Ramos (cell line): ENCODE data around the gene CEBPG.

Experiments used
- in situ Hi-C: fragments of 300-500 bp; cut with MboI; formaldehyde crosslinking; loops from one replicate; pipeline ENCODE4 v1.14.3; 2022; ENCODE audit warnings: low sequenced_read_pairs; ENCODE audit not compliant: unreplicated experiment

The CEBPG gene

DNA sequence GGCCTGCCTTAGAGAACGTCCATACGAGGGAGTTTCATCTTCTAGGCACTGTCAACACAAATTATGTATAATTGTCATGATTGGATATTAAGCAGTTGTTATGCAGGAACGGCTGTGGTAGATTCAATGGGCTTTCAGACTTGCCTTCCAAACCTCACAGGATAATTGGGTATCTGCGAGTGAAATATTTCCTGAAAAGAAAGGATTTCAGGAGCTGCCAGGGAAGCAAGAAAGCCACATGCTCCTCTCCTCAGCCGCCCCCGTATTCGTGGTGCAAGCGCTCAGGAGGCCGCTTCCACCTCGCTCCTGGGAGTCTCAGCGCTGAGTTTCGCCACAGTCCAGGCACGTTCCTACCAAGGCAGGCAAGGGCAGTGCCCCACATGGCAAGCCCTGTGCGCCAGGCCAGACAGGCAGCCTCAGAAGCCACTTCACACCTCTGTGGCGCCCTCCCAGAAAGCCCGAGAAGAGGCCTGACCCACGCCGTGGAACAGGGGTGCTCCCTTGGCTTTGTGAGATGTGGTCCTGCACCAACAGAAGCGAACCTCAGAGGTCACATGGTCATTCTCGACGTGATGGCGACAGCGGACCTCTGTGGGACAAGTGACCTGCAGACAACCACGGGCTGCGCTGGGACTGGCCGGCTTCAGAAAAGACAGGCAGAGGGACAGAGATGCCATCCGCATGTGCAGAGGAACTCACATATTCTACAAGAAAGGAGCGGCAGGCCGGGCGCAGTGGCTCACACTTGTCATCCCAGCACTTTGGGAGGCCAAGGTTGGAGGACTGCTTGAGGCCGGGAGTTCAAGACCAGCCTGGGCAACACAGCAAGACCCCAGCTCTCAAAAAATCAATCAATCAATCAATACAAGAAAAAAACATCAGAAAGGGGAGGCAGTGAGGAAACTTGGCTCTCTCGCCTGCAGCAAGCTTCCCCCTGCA is 41.4 kb downstream of the CEBPG start:
- in situ Hi-C loops = no loop called here

DNA sequence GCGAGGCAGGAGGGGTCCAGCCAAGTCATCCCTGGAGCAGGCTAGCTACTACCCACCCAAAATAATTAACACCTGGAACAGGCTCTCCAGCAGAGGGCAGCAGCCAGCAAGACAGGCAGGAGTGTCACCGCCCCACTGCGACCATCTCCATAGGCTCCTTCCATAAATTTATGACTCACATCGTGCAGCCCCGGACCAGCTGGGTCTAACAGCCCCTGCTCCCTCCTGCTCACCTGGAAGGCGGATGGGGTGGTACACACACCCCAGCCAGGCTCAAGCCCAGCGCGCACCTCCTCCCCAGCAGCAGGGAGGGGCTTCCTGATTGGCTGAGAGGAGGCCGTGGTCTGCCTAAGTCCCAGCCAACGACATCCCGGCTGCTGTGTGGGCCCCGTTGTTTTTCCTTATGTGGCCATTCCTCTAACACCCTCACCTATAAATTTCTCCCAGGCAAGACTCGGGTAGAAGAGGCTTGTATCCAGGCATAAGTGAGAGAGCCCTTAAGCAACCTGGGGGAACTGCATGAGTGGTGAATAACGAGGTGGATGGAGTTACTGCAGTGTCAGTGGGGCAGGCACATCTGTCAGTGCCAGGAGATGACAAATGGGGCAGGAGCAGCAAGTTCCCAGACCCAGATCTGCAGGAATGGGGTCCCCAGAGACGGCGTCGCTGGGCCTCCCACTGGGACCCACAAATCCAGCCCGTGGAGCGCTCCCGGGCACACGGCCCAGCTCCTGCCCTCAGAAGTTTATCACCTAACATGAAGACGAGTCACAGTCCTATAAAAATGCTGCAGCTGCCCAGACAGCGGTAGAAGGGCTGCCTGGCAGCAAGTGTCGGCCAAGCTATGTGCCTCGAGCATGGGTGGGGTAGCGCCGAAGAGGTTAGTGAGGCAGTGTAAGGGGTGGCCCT is 43.1 kb downstream of the CEBPG start:
- in situ Hi-C loops = no loop called here

DNA sequence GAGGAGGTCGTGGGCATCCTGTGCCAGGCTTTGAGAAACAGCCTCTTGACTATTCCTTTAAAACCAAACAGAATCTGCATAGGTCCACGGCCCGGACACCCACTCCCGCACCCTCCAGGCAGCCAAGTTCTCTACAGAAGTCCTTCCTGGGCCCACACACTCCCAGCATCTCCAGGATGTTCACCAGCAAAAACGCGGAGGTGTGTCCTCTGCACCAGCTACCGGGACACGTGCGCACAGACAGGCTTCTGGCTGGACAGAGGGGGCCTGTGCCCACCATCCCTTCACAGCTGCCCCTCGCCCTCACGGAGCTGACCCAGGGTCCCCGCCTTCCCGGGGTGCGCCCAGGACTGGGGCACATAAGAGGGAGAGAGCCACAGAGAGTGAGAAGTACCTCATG is 44.2 kb downstream of the CEBPG start:
- in situ Hi-C loops = no loop called here

DNA sequence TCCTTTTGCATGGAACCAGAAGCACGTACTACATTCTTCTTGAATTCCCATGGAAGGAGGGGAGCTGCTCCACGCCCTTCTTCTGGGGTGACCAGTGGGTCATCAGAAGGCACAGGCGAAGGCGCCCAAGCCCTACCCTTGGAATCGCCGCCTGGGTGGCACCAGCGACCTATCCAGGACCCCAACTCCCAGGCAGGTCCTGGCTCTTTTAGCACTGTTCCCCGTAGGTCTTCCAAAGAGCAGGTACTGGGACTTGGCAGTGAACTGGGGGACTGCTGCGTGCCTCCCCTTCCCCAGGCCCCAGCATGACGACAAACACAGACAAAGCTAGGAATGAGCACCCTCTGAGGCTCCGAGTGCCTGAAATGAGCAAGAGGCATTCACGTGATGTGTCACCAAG is 45.0 kb downstream of the CEBPG start:
- in situ Hi-C loops = no loop called here

DNA sequence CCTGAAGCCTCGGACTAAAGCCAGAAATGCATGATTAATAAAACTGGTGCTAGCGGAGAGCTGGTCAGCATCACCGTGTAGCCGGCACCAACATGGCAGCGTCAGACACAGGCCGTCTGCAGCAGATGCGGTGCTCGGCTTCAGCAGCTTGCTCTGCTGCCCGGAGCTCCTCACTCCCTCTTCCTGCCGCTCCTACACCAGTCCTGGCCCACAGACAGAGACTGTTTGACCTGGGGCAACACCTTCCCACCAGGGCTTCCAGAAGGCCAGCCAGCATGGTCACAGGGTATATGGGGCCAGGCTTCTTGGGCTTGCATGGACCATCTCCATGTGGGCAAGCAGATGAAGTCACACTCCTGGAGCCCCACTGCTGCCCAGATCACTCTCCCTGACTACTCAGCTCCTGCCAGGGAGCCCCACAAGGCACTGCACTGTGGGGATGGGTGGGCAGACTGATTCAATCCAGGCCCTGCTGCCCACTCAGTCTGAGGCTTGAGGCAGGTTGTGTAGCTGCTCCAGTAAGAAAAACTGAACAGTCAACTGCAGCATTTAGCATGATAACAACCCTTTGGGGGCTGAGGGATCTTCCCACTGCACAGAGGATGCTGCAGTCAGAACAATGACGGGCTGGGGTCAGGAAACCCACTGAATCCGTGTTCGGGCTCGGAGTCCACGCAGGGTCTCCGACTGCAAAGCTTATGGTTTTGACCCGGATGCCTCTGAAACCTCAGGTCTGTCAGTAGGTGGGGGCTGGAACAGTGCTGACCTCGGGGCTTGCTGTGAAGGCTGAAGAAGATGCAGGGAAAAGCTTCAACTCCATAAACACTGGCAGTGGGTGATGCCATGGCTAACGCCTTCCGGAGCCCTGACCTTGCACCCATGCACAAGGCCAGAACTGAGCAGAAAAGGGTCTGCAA is 45.6 kb downstream of the CEBPG start:
- in situ Hi-C loops = no loop called here

DNA sequence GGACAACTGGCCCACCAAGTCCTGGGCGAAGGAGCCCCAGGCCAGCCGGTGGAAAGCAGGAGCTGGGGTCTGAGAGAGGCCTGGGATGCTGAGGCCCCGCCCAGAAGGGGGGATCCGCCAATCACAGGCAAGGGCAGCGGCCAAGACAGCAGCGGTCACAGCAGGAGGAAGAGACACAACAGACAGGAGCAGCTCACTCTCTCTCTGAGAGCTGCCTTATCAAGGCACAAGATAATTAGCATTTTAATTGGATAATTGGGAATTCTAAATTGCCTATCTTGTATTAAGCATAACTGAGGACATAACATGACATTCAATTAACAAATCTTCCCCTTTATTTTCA is 46.2 kb downstream of the CEBPG start:
- in situ Hi-C loops = loop anchor here (5.0 kb wide), 1 partner anchor 353 kb away; no protein-coding TSS in a partner anchor

DNA sequence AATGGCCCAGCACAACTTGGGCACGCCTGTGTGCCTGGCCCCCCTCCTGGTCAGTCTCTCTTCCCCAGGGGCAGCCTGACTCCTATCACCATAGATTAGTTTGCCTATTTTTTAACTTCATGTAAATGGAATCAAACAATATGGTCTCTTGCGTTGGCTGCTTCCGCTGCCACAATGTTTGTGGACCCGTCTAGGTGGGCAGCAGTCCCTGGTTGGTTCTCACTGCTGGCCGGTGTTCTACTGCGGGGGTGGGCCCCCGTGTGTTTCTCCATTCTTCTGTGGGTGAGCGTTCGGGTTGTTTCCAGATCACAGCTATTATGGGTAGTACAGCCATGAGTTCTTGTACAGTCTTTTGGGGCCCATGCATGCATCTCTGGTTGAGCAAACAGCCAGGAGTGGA is 47.3 kb downstream of the CEBPG start:
- in situ Hi-C loops = loop anchor here (5.0 kb wide), 1 partner anchor 351 kb away; no protein-coding TSS in a partner anchor

DNA sequence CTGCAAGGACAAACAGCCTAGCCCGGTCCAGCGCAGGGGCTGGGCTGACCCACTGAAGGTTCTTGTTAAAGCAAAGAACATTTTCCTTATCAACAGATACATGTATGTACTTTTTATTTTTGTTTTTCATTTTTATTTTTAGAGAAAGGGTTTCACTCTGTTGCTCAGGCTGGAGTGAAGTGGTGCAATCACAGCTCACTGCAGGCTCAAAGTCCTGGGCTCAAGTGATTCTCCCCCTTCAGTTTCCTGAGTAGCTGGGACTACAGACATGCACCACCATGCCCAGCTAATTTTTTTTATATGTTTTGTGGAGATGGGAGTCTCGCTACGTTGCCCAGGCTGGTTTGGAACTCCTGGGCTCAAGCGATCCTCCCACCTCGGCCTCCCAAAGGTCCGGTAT is 47.9 kb downstream of the CEBPG start:
- in situ Hi-C loops = loop anchor here (5.0 kb wide), 1 partner anchor 351 kb away; no protein-coding TSS in a partner anchor

DNA sequence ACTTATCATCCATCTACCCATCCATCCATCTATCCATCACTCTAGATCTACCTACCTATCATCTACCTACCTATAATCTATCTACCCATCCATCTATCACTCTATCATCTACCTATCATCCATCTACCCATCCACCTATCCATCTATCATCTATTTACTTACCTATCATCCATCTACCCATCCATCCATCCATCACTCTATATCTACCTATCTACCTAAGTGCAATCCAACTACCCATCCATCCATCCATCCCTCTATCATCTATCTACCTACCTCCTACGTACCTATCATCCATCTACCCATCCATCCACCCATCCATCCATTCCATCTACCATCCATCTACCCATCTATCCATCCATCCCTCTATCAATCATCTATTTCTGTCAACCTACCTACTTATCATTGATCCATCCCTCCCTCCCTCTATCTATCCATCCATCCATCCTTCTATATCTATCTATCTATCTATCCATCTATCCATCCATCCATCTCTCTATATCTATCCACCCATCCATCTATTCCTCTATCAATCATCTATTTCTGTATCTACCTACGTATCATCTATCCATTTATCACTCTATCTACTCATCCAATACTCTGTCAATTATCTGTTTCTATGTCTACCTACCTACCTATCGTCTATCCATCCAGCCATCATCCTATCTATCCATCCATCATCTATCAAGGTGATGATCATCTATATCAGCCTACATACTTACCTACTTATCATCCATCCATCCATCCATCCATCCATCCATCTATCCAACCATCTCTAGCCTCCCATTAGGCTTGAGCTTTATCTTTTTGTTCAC is 49.1 kb downstream of the CEBPG start:
- in situ Hi-C loops = loop anchor here (5.0 kb wide), 1 partner anchor 350 kb away; no protein-coding TSS in a partner anchor

DNA sequence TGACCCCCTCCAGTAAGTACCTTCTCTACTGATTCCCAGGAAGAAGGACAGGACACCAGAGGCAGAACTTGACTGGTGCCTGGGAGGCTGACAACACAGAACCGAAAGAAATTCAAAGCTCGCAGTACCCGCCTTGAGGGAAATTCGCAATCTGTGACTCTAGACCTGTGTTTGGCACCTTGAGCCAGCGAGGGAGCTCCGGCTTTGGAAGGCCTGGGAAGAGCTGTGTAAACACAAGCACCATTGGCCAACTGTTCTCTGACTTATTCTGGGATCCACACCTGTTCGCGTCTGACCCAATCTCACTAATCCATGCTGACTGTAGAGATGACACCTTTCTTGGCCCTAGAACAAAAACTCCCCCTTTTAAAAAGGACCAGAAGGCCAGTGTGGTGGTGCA is 50.7 kb downstream of the CEBPG start:
- in situ Hi-C loops = loop anchor here (5.0 kb wide), 1 partner anchor 348 kb away; no protein-coding TSS in a partner anchor

DNA sequence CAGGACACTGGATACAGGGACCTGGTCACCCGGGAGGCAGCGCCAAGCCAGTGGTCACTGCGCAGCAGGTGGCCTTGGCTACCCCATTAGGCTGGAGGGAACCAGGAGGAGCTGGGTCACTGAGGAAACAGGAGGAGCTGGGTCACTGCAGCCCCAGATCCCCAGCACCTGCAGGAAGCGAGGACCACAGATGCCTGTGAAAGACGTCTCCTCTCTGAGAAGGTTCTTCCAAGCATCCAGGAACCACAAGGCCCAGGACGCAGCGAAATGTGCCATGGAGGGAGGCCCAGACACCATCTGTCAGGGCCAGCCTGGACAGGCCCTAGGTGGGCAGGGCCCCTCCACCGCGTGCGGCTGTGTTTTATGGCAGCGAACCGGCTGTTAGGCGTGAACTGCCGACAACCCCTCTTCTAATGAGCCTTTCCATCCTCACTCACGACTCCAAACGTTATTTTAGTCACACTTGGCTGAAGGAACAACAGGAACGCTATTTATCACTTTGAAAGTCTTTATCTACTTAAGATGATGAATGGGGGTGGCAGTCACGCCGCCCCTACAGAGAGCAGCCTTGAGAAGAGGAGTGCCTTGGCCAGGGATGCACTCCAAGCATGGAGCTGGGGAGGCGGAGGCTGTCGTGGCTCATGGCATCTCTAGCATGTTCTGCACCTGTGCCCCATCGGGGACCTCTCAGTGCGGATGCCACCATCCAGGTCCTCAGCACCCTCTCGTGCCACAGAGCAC is 53.3 kb downstream of the CEBPG start:
- in situ Hi-C loops = no loop called here

DNA sequence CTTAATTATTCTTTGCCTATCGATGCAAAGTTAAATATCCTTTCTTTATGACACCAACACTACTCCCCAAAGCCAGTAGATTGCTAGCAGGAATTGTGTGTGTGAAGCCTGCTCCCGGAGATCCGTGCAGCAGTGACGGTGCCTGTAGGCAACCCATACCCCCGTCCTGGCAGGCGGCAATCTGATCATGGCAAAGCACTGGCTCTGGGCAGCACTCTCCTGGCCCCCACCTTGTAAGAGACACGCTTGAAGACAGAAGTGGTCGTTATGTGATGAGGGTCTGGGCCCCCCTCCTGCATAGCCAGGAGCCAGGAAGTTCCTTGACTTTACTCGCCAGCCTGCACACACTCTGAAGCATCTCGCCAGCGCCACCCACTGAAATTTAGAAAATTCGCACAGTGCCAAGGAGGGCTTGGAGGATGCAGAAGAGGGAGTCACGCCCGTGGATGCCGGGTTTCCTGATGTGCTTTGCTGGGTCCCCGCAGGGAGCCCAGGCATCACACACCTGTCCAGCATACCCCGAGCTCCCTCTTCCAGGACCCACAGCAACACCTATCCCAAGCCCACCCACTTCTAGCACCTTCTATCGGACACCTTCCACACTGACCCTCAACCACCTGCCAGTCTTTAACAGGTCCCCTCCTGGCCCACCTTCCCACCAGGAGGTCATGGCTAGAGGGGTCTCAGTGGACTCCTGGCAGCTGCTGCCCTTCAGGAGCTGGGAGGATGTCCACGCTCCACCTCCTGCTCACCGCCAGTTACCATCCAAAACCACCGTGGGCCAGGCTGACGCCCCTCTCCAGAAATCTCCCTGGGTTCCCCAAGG is 54.5 kb downstream of the CEBPG start:
- in situ Hi-C loops = no loop called here

DNA sequence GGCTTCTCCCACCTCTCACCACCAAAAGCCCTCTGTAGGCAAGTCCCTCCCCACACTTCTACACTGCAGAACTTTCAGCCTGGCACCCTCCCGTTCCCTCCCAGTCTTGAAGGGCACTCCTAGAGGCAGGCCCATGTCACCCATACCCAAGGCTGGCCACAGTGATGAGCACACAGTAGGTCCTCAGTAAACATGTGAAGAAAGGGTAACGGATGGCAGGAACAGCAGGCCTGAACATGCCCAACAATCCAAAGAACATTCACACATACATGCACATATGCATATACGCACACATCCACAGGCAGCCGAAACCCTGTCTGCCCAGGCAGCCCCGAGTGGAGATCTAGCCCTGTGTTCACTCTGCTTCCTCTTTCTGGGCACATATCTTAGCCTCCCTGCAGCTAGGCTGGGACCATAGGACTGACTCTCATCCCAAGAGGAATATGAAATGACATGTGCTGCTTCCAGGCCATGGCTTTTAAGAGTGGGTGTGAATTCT is 55.2 kb downstream of the CEBPG start:
- in situ Hi-C loops = no loop called here

DNA sequence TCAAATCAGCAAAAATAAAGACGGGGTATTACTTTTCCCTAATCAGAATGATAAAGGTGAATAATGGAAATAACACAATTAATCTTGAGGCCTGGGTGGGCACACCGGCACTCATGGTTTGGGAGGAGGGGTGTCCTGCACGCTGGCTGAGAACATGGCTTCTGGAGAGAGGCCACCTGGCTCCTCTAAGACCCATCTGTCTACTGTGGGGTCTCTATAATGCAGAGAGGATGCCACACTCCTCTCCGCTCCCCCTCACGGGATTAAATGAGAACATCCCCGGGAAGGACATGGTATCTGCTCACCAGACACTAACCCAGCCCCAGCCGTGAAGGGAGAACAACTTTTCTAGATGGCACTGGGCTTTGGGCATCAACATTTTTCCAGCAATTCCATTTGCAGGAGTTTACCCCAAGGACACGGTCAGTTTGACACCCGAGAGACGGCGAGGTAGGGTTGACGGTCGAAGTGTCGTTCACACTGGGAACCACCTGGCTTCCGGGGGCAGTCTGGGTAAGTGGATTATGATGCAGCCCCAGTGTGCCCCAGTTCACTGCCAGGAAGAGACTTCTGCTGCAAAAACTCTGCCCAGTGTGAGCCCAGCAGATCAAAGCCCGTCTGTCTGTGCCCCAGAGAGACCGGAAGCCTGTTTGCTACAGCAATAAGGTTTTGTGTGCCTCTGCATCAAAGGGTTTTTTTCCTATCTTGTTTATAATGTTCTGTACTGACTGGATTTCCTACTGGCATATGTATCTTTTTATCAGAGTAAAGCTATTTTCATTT is 56.6 kb downstream of the CEBPG start:
- in situ Hi-C loops = no loop called here

DNA sequence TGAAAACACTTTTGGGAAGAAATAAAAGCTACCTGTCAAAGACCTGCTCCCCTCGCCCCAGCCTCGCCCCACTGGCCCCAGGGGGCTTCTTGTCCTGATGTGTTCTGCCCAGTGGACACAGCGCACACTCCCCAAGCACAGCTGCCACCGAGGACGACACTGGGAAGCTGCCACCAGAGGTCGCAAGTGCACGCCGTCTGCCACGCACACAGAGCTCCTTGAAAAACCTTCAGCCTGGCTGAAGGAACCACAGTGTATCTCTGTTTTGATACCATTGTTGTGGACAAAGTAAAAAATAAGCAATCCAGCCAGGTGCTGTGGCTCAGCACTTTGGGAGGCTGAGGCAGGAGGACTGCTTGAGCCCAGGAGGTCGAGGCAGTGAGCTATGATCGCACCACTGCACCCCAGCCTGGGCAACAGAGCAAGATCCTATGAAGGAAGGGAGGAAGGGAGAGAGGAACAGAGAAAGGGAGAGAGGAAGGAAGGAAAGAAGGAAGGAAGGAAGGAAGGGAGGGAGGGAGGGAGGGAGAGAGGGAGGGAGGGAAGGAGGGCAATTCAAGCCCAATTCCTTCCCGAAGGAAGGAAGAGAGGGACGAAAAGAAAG is 57.3 kb downstream of the CEBPG start:
- in situ Hi-C loops = no loop called here

DNA sequence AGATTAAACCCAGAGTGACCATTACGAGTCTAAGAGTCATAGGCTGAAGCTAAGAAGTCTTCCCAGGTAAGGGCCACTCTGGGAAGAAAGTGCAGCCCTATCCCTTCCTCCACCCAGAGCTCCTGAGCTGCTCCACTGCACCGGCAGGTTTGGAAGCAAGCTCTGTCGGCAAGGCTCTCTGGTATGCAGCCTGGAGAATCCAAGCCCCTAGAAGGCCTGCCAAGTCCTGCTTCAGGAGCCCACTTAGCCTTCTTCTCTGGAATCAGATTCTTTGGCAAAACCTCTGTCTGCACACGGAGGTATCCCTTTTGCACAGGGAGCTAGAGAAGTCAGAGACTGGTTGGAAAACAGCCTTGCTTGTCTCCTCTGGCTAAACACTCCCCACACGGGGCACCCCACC is 58.5 kb downstream of the CEBPG start:
- in situ Hi-C loops = no loop called here
